AG04449 (cell line): ENCODE measurements around the gene TCEA3.

ENCODE experiments used
- CTCF ChIA-PET: fragments of 350-600 bp; formaldehyde crosslinking; extraction: SDS; loops from one replicate; lab custom pipeline; 2021; ENCODE audit warnings: antibody characterized with exemption; lab: Yijun Ruan, JAX
- POLR2A ChIA-PET: fragments of 400-600, 350-600 bp; formaldehyde crosslinking; extraction: SDS; loops from one replicate; lab custom pipeline; 2020; ENCODE audit warnings: antibody characterized with exemption, inconsistent platforms; lab: Yijun Ruan, JAX
- DNase-seq: peaks from one replicate; pipeline ENCODE4 v3.0.0-alpha.2; 2010; ENCODE audit warnings: low read depth, low spot score
- H3K4me3 ChIP-seq: 2 replicates; pipeline ENCODE4 v1.5.1; 2011; ENCODE audit warnings: low read depth, mild to moderate bottlenecking, control low read depth, low read length
- TF ChIP-seq, protein P1 (sequence below): IDR thresholded peaks from one replicate; pipeline ENCODE4 v1.5.1; 2011; ENCODE audit warnings: mild to moderate bottlenecking, moderate library complexity, low read length, control low read depth, inconsistent platforms; ENCODE audit not compliant: insufficient read depth; ENCODE audit errors: missing control alignments

Gene TCEA3

GRCh38 chr1:23444104-23444533, 19.6 kb upstream of the TCEA3 start:
- POLR2A ChIA-PET = interaction anchor here (0.6 kb wide), 1 partner anchor 49 kb away, joined by 4 read pairs; no protein-coding TSS in a partner anchor

DNA sequence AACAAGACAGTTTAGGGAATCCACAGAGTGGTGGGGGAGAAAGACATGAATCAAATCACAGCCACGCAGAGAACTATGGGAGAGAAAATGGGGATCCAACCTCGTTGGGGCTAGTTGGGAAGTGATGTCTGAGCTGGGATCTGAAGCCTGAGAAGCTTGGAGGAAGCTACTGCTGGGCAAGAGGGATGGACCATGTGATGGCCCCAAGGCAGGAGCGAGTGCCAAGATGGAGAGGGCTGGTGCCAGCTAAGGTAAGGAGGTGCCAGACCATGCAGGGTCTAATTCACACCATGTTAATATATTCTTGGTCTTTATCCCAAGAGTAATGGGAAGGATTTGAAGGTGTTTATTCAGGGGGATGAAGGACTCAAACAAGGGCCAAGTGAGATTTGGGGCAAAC, 18.2 kb upstream of the TCEA3 start:
- POLR2A ChIA-PET = no interaction called here
- CTCF ChIA-PET = no interaction called here
- TF ChIP-seq, protein P1, sequence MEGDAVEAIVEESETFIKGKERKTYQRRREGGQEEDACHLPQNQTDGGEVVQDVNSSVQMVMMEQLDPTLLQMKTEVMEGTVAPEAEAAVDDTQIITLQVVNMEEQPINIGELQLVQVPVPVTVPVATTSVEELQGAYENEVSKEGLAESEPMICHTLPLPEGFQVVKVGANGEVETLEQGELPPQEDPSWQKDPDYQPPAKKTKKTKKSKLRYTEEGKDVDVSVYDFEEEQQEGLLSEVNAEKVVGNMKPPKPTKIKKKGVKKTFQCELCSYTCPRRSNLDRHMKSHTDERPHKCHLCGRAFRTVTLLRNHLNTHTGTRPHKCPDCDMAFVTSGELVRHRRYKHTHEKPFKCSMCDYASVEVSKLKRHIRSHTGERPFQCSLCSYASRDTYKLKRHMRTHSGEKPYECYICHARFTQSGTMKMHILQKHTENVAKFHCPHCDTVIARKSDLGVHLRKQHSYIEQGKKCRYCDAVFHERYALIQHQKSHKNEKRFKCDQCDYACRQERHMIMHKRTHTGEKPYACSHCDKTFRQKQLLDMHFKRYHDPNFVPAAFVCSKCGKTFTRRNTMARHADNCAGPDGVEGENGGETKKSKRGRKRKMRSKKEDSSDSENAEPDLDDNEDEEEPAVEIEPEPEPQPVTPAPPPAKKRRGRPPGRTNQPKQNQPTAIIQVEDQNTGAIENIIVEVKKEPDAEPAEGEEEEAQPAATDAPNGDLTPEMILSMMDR = no peak
- DNase-seq = no peak
- no peak overlapping the region for H3K4me3 ChIP-seq

More at GRCh38 chr1:23444104-23444533, 19.6 kb upstream of the TCEA3 start:
- CTCF ChIA-PET = interaction anchor here (0.9 to 1.2 kb wide), 2 partner anchors 18 to 22 kb away, joined by 3 read pairs; no protein-coding TSS in a partner anchor
- TF ChIP-seq, protein P1 = no peak
- DNase-seq = peak; percentile 51
- H3K4me3 ChIP-seq = no peak overlapping the region

DNA sequence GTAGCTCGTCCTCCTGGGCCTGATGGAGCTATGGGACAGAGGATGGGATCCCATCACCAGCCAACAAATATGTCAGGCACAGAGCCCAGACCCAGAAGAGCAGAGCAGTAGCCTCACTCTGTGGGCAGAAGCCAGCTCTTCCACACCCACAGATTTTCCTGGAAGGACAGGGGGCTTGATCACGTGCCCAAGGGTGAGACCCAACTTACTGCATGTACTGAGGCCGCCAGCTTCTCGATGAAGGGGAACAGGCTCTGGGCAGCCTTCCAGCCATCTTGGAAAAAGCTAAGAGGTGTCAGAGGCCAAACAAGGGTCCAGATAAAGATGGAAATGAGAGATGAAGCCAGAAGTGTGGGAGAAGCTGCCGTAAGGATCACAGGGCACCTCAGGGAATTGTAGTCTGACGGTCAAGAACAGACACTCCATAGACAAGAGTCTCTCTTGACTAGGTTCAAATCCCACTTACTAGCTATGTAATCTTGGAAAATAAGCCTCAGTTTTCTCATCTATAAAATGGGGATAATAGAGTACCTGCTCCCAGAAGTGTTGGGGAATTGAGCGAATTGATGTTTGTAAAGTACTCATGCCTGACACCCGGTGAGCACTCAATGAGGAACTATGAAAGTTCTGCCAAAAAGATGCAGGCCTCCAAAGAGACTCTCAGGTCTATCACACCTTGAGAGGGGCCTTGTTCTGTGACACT, 17.0 kb upstream of the TCEA3 start:
- ChIA-PET CTCF (interaction anchor here (1.1 kb wide), 1 partner anchor 17 kb away, joined by 3 read pairs; the partner anchor contains the start of gene TCEA3), POLR2A (interaction anchor here (0.7 kb wide), 1 partner anchor 30 kb away, joined by 3 read pairs; no protein-coding TSS in a partner anchor)
- H3K4me3 ChIP-seq = no peak overlapping the region
- no peak for DNase-seq
- TF ChIP-seq, protein P1 = no peak

- POLR2A ChIA-PET = no interaction called here
- CTCF ChIA-PET = interaction anchor here (1.1 to 1.4 kb wide), 2 partner anchors 34 to 35 kb away, joined by 3 to 4 read pairs; no protein-coding TSS in a partner anchor
- TF ChIP-seq, protein P1 = no peak
- H3K4me3 ChIP-seq = no peak overlapping the region
- no peak for DNase-seq
Measured at GRCh38 chr1:23438545-23438944, 14.0 kb upstream of the TCEA3 start.

DNA sequence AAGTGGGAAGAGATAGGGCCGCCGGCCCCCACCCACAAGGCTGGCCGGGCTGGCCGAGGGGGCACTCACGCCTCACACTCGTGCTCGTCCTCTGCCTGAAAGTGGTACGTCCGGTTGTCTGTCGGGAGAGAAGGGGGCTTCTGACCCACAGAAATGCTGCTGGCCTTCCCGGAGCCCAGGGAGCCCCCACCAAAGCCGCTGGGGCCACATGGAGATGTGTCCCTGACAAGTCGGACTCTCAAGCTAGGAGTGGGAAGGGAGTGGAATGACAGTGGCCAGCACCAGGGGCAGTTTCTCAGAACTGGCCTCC, 12.8 kb upstream of the TCEA3 start:
- no peak overlapping the region for H3K4me3 ChIP-seq
- ChIA-PET POLR2A (no interaction called here), CTCF (no interaction called here)
- no peak for DNase-seq
- TF ChIP-seq, protein P1 = no peak

DNA sequence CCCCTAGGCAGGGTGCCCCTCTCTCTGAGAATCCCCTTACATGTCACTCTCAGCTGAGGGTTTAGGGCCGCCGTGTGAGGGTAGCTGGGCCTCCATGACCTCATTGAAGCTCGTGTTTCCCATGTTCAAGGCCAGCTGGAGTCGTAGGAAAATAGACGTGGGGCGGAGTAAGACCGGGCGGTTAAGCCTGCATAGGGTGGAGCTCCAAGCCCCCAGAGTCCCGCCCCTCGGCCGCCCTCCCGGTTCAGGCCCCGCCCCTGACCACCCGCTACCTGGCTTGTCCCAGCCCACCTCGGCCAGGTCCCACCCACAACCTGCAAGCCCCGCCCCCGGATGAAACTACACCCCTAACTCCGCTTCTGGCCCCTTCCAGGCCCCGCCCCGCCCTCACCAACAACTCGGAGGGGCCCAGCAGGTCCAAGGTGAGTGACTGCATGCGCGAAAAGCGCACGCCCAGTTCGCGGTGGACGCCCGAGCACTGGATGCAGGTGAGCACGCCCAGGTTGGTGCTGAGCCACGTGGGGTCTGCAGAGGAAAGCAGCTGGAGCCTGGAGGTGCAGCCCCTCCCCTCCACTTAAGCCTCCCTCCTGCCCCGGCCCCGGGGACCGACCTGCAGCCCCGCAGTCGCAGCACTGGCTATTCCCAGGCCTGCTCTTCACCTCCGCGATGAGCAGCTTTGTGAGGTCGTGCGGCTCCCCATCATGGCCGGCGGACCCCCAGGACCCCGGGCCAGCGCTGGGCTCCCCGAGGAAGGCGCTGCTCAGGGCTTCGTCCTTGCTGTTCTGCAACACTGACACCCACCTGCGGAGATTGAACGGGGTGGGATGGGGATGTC, 12.2 kb upstream of the TCEA3 start:
- POLR2A ChIA-PET = no interaction called here
- no peak for DNase-seq

More for the DNA sequence above, 12.2 kb upstream of the TCEA3 start:
- TF ChIP-seq, protein P1 = no peak
- no peak overlapping the region for H3K4me3 ChIP-seq
- CTCF ChIA-PET = no interaction called here
